ENCODE measurements around the gene CASP8AP2.

- no peak for TF ChIP-seq CTCF (IDR thresholded peaks at IDR 0.05)
- TF ChIP-seq POLR2AphosphoS5 (IDR thresholded peaks at IDR 0.05; ENCODE audit: low read depth, low read length), result no peak
Observed at GRCh38 chr6:89843070-89843469, 13.4 kb downstream of the CASP8AP2 start.
